A549 (cell line): Measurements from ENCODE around the gene TRDN. TPM values are rescaled to one million over a fixed set of nuclear protein-coding genes. Genes with fewer than 3 reads are reported as not detected.

Experiments used
- ATAC-seq, 2 experiments: fragments of 200-7000 bp in 1 of 2; fragments of >200 bp in 1 of 2; cut with Nextera tagmentation in 1 of 2; cut with Tn5 transposase in 1 of 2; 3 replicates each; pipeline versions ENCODE4 v1.8.0 to v1.9.1; 2018 to 2020; ENCODE audit warnings: mild to moderate bottlenecking in 1 of 2, moderate library complexity in 1 of 2
- CTCF ChIA-PET: fragments of 300-600 bp; sonication (Branson Sonifier 250); formaldehyde crosslinking; extraction: SDS; loops from one replicate; lab custom pipeline; 2021; ENCODE audit warnings: antibody characterized with exemption, inconsistent platforms; lab: Yijun Ruan, JAX
- POLR2A ChIA-PET: fragments of 350-600 bp; formaldehyde crosslinking; extraction: SDS; loops from one replicate; lab custom pipeline; 2021; ENCODE audit warnings: antibody characterized with exemption, inconsistent platforms; lab: Yijun Ruan, JAX
- DNase-seq, 2 experiments: peaks; one replicate each; pipeline versions ENCODE4 v3.0.0 to v3.0.0-alpha.2; 2011 to 2016; ENCODE audit warnings: low read depth in 1 of 2, low spot score in 1 of 2
- FAIRE-seq: peaks from 2 replicates; lab custom pipeline; 2011; peaks lifted over from hg19 to GRCh38; lab: Jason Lieb, UNC
- H3K27ac ChIP-seq, 2 experiments: fragments of >200 bp; sonication (Bioruptor Twin); formaldehyde crosslinking; 3 replicates each; pipeline ENCODE4 v1.5.1; 2016 to 2017
- H3K4me1 ChIP-seq: fragments of >200 bp; sonication (Bioruptor Twin); formaldehyde crosslinking; 3 replicates; pipeline ENCODE4 v1.6.1; 2016
- H3K4me2 ChIP-seq: fragments of >200 bp; sonication (Bioruptor Twin); formaldehyde crosslinking; 3 replicates; pipeline ENCODE4 v1.6.1; 2016
- H3K4me3 ChIP-seq: fragments of >200 bp; sonication (Bioruptor Twin); formaldehyde crosslinking; 3 replicates; pipeline ENCODE4 v1.5.1; 2016
- H3K9me3 ChIP-seq: fragments of >200 bp; sonication (Bioruptor Twin); formaldehyde crosslinking; 3 replicates; pipeline ENCODE4 v1.6.1; 2016
- CBX2 ChIP-seq: fragments of 200-600 bp; sonication (generic); IDR thresholded peaks from 2 replicates; pipeline ENCODE4 v1.6.1; 2016; ENCODE audit warnings: low read depth, mild to moderate bottlenecking, borderline replicate concordance
- CHD2 ChIP-seq: fragments of 150-350 bp; IDR thresholded peaks from 2 replicates; pipeline ENCODE4 v1.6.1; 2014; ENCODE audit warnings: low read length; ENCODE audit not compliant: partially characterized antibody
- EHF ChIP-seq: fragments of 250-450 bp; sonication (Bioruptor Pico); IDR thresholded peaks from 2 replicates; pipeline ENCODE4 v1.5.0; 2020; ENCODE audit warnings: mild to moderate bottlenecking
- ESRRA ChIP-seq: fragments of 150-350 bp; IDR thresholded peaks from 2 replicates; pipeline ENCODE4 v1.6.1; 2014; ENCODE audit warnings: mild to moderate bottlenecking, low read length, borderline replicate concordance
- FOSL2 ChIP-seq, 2 experiments: fragments of 450-650 bp in 1 of 2; fragments of >200 bp in 1 of 2; sonication (Bioruptor Twin) in 1 of 2; formaldehyde crosslinking; IDR thresholded peaks; 2 replicates each; pipeline versions ENCODE4 v1.5.0 to v1.6.1; 2016 to 2020; ENCODE audit warnings: mild to moderate bottlenecking in 1 of 2, moderate library complexity in 1 of 2
- GATA3 ChIP-seq: IDR thresholded peaks from 2 replicates; pipeline ENCODE4 v1.6.1; 2012; ENCODE audit warnings: borderline replicate concordance
- HDAC2 ChIP-seq: fragments of 200-600 bp; sonication (generic); IDR thresholded peaks from 2 replicates; pipeline ENCODE4 v1.6.1; 2016
- HEYL ChIP-seq: fragments of 250-450 bp; sonication (Bioruptor Pico); IDR thresholded peaks from 2 replicates; pipeline ENCODE4 v1.8.0; 2021; ENCODE audit warnings: mild to moderate bottlenecking, moderate library complexity
- JUNB ChIP-seq: fragments of >200 bp; sonication (Bioruptor Twin); formaldehyde crosslinking; IDR thresholded peaks from 2 replicates; pipeline ENCODE4 v1.6.1; 2016
- KDM1A ChIP-seq: fragments of 200-600 bp; sonication (generic); IDR thresholded peaks from 2 replicates; pipeline ENCODE4 v1.6.1; 2016; ENCODE audit warnings: low read depth, mild to moderate bottlenecking
- KDM5A ChIP-seq: fragments of 200-600 bp; sonication (generic); IDR thresholded peaks from 2 replicates; pipeline ENCODE4 v1.6.1; 2016; ENCODE audit warnings: antibody characterized with exemption, mild to moderate bottlenecking
- MAZ ChIP-seq: fragments of 150-350 bp; IDR thresholded peaks from 2 replicates; pipeline ENCODE4 v1.6.1; 2014; ENCODE audit warnings: antibody characterized with exemption, low read depth, low read length, borderline replicate concordance
- MYC ChIP-seq: IDR thresholded peaks from 2 replicates; pipeline ENCODE4 v1.6.1; 2012; ENCODE audit warnings: mild to moderate bottlenecking, inconsistent platforms, low read length, improper control_type of control experiment, borderline replicate concordance
- NFE2L2 ChIP-seq: fragments of 150-350 bp; conservative IDR thresholded peaks from 2 replicates; pipeline ENCODE4 v1.6.1; 2014; ENCODE audit warnings: low read length
- PHF8 ChIP-seq: fragments of 200-600 bp; sonication (generic); IDR thresholded peaks from 2 replicates; pipeline ENCODE4 v1.6.1; 2016; ENCODE audit warnings: low read depth, mild to moderate bottlenecking, antibody characterized with exemption, moderate library complexity, borderline replicate concordance
- POLR2A ChIP-seq: IDR thresholded peaks from 2 replicates; pipeline ENCODE4 v1.6.1; 2012; ENCODE audit warnings: mild to moderate bottlenecking, low read length
- RAD21 ChIP-seq, 2 experiments: fragments of >200 bp in 1 of 2; sonication (Bioruptor Twin) in 1 of 2; formaldehyde crosslinking in 1 of 2; IDR thresholded peaks in 1 of 2; conservative IDR thresholded peaks in 1 of 2; 2 replicates in 1 of 2; 3 replicates in 1 of 2; pipeline ENCODE4 v1.6.1; 2012 to 2018; ENCODE audit warnings: inconsistent platforms in 1 of 2
- RARB ChIP-seq: fragments of 250-450 bp; sonication (Bioruptor Pico); IDR thresholded peaks from 2 replicates; pipeline ENCODE4 v1.8.0; 2021; ENCODE audit warnings: mild to moderate bottlenecking, moderate library complexity
- RCOR1 ChIP-seq: fragments of 150-350 bp; IDR thresholded peaks from 2 replicates; pipeline ENCODE4 v1.6.1; 2014; ENCODE audit warnings: antibody characterized with exemption, low read length, low read depth
- RNF2 ChIP-seq: fragments of 200-600 bp; sonication (generic); IDR thresholded peaks from 2 replicates; pipeline ENCODE4 v1.6.1; 2016; ENCODE audit warnings: low read depth, mild to moderate bottlenecking, antibody characterized with exemption, moderate library complexity, borderline replicate concordance
- ZFP36 ChIP-seq: fragments of 450-650 bp; IDR thresholded peaks from 2 replicates; pipeline ENCODE4 v1.6.1; 2014; ENCODE audit warnings: borderline replicate concordance; ENCODE audit not compliant: partially characterized antibody
- ZSCAN20 ChIP-seq: fragments of 250-450 bp; sonication (Bioruptor Pico); IDR thresholded peaks from 2 replicates; pipeline ENCODE4 v1.8.0; 2022; ENCODE audit warnings: mild to moderate bottlenecking, moderate library complexity
- WGBS: methylation state at CpG from one replicate; pipeline ENCODE4 v1.1.6; 2017; ENCODE audit errors: missing lambda C conversion rate; 5-methylcytosine and 5-hydroxymethylcytosine counted together
- polyA plus RNA-seq, 4 experiments: library from polyadenylated mRNA; depleted of rRNA in 3 of 4; stranded (reverse); fragments of >200 nt; fragmentation: RNase III in 1 of 4; extraction: RNeasy Plus Mini Kit Qiagen cat#74134 plus additional on column Dnase treatment in 1 of 4; gene quantifications; 2 replicates in 3 of 4; 3 replicates in 1 of 4; pipeline ENCODE4 v1.2.3, GENCODE V29; 2011 to 2017
- TF ChIP-seq, protein P1 (sequence below): fragments of 200-600 bp; sonication (generic); IDR thresholded peaks from 2 replicates; pipeline ENCODE4 v1.6.1; 2016; ENCODE audit warnings: antibody characterized with exemption, mild to moderate bottlenecking, moderate library complexity
- TF ChIP-seq, protein P2 (sequence below): fragments of 150-350 bp; IDR thresholded peaks from 2 replicates; pipeline ENCODE4 v1.6.1; 2014; ENCODE audit warnings: low read depth, mild to moderate bottlenecking, low read length
- TF ChIP-seq, protein P3 (sequence below): IDR thresholded peaks from 2 replicates; pipeline ENCODE4 v1.6.1; 2012; ENCODE audit warnings: low read depth, borderline replicate concordance
- TF ChIP-seq, protein P4 (sequence below): fragments of >200 bp; sonication (Bioruptor Twin); formaldehyde crosslinking; IDR thresholded peaks from 3 replicates; pipeline ENCODE4 v1.6.1; 2016
- TF ChIP-seq, protein P5 (sequence below): fragments of 450-650 bp; IDR thresholded peaks from 2 replicates; pipeline ENCODE4 v1.6.1; 2014; ENCODE audit warnings: antibody characterized with exemption

Gene TRDN
- polyA plus RNA-seq, 2 of the 4 experiments (the other 2 are of a cell fraction): not detected

DNA sequence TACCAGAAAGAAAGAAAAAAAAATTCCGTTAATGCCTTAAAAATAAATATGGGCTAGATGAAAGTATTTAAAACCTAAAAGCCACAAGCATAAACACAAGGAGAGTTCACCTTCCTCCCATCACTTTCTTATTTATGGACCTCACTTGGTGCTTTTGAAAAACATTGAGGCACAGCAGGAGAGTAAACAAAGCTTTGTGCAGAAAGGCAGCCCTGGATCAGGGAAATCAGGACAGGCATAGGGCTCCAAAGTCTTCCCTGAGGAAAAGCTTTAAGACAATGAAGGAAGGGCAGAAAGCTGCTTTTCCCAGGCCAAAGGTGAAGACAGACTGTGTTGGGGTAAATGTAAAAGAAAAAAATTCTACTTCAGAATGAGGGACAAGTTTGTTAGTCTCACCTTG lies 432.8 kb downstream of the TRDN start (continued):
- TF ChIP-seq, protein P1, sequence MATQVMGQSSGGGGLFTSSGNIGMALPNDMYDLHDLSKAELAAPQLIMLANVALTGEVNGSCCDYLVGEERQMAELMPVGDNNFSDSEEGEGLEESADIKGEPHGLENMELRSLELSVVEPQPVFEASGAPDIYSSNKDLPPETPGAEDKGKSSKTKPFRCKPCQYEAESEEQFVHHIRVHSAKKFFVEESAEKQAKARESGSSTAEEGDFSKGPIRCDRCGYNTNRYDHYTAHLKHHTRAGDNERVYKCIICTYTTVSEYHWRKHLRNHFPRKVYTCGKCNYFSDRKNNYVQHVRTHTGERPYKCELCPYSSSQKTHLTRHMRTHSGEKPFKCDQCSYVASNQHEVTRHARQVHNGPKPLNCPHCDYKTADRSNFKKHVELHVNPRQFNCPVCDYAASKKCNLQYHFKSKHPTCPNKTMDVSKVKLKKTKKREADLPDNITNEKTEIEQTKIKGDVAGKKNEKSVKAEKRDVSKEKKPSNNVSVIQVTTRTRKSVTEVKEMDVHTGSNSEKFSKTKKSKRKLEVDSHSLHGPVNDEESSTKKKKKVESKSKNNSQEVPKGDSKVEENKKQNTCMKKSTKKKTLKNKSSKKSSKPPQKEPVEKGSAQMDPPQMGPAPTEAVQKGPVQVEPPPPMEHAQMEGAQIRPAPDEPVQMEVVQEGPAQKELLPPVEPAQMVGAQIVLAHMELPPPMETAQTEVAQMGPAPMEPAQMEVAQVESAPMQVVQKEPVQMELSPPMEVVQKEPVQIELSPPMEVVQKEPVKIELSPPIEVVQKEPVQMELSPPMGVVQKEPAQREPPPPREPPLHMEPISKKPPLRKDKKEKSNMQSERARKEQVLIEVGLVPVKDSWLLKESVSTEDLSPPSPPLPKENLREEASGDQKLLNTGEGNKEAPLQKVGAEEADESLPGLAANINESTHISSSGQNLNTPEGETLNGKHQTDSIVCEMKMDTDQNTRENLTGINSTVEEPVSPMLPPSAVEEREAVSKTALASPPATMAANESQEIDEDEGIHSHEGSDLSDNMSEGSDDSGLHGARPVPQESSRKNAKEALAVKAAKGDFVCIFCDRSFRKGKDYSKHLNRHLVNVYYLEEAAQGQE: no peak

DNA sequence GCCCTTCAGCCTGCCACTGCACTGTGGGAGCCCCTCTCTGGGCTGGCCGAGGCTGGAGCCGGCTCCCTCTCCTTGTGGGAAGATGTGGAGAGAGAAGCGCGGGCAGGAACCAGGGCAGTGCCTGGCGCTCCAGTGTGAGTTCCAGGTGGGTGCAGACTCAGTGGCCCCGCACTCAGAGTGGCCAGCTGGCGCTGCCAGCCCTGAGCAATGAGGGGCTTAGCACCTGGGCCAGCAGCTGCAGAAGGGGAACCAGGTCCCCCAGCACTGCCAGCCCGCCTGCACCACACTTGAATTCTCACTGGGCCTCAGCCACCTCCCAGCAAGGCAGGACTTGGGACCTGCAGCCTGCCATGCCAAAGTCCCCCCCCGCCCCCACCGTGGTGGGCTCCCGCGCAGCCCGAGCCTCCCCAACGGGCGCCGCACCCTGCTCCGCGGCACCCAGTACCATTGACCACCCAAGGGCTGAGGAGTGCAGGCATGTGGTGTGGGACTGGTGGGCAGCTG lies 434.8 kb downstream of the TRDN start:
- no peak for DNase-seq
- WGBS: 29% methylated on average over 8 of the region's 18 CpGs
- Histone ChIP-seq H3K4me1 (no peaks in the 10 kb centered on the region), H3K27ac (no peak overlapping the region), H3K4me3 (no peak overlapping the region), H3K9me3 (no peaks in the 10 kb centered on the region), H3K4me2 (no peak overlapping the region)
- no peak for ATAC-seq
- no peak for FAIRE-seq
- POLR2A ChIA-PET: no interaction called here
- TF ChIP-seq ZSCAN20 (CRISPR knock-in tag) (no peak), JUNB (no peak), HEYL (CRISPR knock-in tag) (no peak), FOSL2 (IDR thresholded peaks at IDR 0.05) (no peak), FOSL2 (CRISPR knock-in tag; IDR thresholded peaks at IDR 0.05) (no peak), RARB (CRISPR knock-in tag) (no peak), ESRRA (no peak), CBX2 (no peak), PHF8 (no peak), RNF2 (no peak), CHD2 (no peak), RCOR1 (no peak), MYC (no peak), KDM1A (no peak), POLR2A (no peak), ZFP36 (no peak), EHF (no peak), MAZ (no peak)
- TF ChIP-seq, protein P2, sequence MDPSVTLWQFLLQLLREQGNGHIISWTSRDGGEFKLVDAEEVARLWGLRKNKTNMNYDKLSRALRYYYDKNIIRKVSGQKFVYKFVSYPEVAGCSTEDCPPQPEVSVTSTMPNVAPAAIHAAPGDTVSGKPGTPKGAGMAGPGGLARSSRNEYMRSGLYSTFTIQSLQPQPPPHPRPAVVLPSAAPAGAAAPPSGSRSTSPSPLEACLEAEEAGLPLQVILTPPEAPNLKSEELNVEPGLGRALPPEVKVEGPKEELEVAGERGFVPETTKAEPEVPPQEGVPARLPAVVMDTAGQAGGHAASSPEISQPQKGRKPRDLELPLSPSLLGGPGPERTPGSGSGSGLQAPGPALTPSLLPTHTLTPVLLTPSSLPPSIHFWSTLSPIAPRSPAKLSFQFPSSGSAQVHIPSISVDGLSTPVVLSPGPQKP: no peak
- CTCF ChIA-PET: no interaction called here

DNA sequence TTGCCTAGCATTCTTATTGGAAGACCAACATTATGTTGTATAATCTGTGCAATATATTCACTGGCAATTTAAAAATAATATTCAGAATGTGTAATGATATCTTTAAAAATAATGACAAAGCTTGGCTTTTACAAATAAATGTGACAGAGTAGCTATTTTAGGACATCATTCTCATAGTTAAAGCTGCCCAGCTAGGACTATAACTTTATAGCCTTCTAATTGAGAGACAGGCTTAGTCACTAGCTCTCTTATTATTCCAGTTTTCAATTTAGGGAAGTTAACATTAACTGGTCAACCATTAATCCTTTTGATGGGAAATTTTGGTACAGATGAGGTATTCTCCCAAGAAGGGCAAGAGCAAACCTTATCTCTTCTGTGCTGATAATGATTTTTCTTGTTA lies 443.5 kb downstream of the TRDN start:
- ATAC-seq (no peak), DNase-seq (no peak), FAIRE-seq (no peak)
- TF ChIP-seq, protein P2: no peak
- TF ChIP-seq HDAC2: no peak
- TF ChIP-seq EHF: no peak
- no peak for TF ChIP-seq GATA3
- no peak for TF ChIP-seq FOSL2 (IDR thresholded peaks at IDR 0.05)
- TF ChIP-seq FOSL2 (CRISPR knock-in tag; IDR thresholded peaks at IDR 0.05): no peak
- TF ChIP-seq RAD21 (conservative IDR thresholded peaks at IDR 0.05 in 1 of 2, IDR thresholded peaks at IDR 0.05 in 1 of 2): no peak
- TF ChIP-seq KDM5A: no peak
- TF ChIP-seq, protein P3, sequence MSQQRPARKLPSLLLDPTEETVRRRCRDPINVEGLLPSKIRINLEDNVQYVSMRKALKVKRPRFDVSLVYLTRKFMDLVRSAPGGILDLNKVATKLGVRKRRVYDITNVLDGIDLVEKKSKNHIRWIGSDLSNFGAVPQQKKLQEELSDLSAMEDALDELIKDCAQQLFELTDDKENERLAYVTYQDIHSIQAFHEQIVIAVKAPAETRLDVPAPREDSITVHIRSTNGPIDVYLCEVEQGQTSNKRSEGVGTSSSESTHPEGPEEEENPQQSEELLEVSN: no peak
- TF ChIP-seq NFE2L2: no peak
- TF ChIP-seq, protein P4, sequence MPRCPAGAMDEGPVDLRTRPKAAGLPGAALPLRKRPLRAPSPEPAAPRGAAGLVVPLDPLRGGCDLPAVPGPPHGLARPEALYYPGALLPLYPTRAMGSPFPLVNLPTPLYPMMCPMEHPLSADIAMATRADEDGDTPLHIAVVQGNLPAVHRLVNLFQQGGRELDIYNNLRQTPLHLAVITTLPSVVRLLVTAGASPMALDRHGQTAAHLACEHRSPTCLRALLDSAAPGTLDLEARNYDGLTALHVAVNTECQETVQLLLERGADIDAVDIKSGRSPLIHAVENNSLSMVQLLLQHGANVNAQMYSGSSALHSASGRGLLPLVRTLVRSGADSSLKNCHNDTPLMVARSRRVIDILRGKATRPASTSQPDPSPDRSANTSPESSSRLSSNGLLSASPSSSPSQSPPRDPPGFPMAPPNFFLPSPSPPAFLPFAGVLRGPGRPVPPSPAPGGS: no peak
- TF ChIP-seq, protein P5, sequence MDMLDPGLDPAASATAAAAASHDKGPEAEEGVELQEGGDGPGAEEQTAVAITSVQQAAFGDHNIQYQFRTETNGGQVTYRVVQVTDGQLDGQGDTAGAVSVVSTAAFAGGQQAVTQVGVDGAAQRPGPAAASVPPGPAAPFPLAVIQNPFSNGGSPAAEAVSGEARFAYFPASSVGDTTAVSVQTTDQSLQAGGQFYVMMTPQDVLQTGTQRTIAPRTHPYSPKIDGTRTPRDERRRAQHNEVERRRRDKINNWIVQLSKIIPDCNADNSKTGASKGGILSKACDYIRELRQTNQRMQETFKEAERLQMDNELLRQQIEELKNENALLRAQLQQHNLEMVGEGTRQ: no peak
- no peak overlapping the region for H3K4me3 ChIP-seq
- H3K4me2 ChIP-seq: no peak overlapping the region
- H3K9me3 ChIP-seq: no peaks in the 10 kb centered on the region
- ChIA-PET POLR2A (interaction anchor here (0.7 kb wide), 1 partner anchor 15 kb away, joined by 3 read pairs; no protein-coding TSS in a partner anchor), CTCF (no interaction called here)
- H3K27ac ChIP-seq: no peak overlapping the region
- H3K4me1 ChIP-seq: no peaks in the 10 kb centered on the region
